GM15510 (cell line): Measurements from ENCODE around the gene QRFP.

Experiments
- POLR2A ChIP-seq: IDR thresholded peaks from 3 replicates; pipeline ENCODE4 v1.6.1; 2011; ENCODE audit warnings: borderline replicate concordance; ENCODE audit not compliant: insufficient read length; ENCODE audit errors: extremely low read depth

Gene QRFP

GRCh38 chr9:130894546-130894945 lies 2.1 kb downstream of the QRFP start:
- no peak for TF ChIP-seq POLR2A

- TF ChIP-seq POLR2A: no peak
Observed at GRCh38 chr9:130893341-130894101, 3.1 kb downstream of the QRFP start.

DNA sequence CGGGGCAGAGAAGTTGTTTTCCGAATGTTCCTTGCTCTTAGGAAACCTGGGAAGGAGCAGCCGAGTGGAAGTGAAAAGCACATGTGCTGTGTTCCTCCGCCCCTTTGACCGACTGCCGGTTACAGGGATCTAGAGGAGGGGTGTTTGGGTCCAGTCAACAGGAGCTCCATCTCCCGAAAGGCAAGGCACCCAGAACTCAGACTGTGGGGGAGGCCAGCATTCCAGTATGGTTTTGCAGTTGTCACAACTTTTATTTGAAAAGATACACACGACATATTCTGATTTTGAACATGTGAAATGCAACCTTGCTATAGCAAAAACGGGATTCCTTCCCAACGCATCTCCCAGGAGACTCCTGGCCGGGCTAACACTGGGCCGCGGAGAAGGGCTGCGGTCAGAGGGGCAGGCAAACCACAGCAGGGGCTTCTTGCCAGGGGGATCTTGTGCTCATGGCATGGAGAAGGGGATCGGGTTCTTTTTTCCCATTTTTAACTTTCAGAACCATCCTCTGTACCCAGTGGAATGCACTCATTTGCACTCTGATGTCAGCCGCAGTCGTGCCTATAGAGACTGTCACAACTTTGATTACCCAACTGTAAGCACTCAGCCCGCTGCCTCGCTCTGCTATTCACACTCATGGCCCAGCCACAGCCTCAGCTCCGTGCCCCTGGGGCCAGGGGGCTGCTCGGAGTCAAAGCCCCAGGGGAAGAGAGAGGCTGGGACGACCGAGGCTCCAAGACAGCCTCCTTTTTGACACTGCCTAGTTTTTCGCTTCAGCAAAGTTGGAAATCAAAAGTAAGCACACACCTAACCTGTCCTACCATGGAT lies 3.9 kb downstream of the QRFP start:
- TF ChIP-seq POLR2A: no peak

- TF ChIP-seq POLR2A: no peak
Observed at GRCh38 chr9:130891688-130892476, 4.7 kb downstream of the QRFP start.

GRCh38 chr9:130890870-130891687 lies 5.5 kb downstream of the QRFP start:
- TF ChIP-seq POLR2A: no peak

DNA sequence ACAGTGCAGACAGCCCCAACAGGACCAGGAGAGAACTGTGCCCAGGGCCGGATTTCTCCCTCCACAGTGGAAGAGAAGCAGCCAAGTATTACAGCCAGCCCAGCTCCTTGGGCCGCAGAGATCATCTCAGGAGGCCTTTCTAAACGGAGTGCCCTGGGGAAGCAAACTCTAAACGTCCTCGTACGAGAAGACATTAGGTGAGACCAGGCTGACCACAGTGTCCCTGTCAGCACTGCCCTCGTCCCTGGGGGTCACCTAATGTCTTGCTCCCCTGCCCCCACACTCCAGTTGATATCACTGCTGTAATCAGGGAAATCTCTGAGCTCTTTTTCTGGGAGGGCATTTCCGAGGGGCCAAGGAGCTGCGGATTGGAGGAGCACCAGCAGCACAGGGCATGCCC lies 6.5 kb downstream of the QRFP start:
- TF ChIP-seq POLR2A: no peak

DNA sequence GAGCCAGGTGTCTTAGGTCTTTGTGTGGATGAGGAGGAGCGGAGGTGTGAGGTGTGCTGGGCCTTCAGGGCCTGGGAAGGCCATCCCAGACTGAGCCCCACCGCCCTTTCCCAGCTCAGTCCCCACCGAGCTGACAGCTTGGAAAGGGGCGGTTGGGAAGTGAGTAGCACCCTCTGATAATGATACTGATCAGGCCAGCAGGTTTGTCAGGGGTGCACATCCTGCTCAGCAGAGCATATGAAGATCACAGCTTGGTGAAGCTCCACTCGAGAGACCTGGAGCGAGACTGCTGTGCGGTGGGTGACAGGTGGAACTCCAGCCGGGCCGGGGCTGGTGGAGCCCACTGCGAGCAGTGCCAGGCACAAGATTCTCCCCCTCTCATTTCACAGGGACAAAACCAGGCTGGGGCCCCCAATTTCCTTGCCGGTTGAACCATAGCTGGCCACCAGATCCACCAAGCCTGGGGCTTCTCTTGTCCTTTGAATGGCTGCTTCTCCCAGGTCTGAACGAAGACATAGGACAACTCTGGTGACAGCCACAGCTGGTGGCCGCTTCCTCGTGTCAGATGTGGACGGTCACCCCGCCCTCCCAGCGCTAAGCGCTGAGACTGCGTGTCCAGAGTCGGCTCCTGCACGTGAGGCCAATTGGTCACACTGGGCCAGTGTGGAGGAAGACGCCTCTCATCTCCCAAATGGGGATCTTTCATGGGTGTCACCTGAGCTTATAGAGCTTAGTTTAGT lies 8.3 kb downstream of the QRFP start:
- no peak for TF ChIP-seq POLR2A

DNA sequence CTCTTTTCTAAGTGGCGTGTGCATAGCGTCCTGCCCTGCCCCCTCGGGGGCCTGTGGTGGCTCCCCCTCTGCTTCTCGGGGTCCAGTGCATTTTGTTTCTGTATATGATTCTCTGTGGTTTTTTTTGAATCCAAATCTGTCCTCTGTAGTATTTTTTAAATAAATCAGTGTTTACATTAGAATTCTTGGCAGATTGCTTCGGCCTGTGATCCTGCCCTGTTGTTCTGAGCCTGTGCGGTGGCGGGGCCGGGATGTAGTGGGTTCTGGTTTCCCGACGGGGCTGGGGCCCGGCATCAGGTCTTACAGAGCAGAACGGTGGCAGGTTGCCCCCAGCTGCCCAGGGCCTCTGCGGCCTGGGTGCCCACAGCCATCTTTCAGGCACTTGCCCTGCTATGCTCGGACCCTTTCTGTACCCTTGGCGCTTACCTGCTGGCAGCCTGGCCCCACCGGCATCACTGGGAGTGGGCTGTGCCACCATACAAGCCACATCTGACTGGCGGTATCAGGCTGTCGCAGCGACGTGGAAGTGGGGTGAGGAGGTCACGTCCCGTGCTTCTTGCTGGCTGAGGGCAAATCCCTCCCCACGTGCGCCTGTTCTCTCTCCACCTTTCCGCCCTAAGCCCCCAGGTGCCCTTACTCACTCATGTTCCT lies 9.0 kb downstream of the QRFP start:
- no peak for TF ChIP-seq POLR2A

- TF ChIP-seq POLR2A: no peak
Observed at GRCh38 chr9:130886981-130887380, 9.6 kb downstream of the QRFP start.

- no peak for TF ChIP-seq POLR2A
Observed at GRCh38 chr9:130885484-130886375, 10.9 kb downstream of the QRFP start.

GRCh38 chr9:130884542-130885483 lies 11.8 kb downstream of the QRFP start:
- TF ChIP-seq POLR2A: no peak
